K562 (cell line): ENCODE results near the gene IRX2. TPM values are rescaled to one million over a fixed set of nuclear protein-coding genes. Genes with fewer than 3 reads are reported as not detected.

Experiments
- ATAC-seq: fragments of 200-7000 bp; cut with Tn5 transposase; 3 replicates; pipeline ENCODE4 v1.9.1; 2020; ENCODE audit warnings: moderate library complexity
- BruUV-seq: library from RNA; stranded (reverse); fragments of 400-500 nt; replicated peaks from 2 replicates; lab custom pipeline; 2021; lab: Mats Ljungman, UMichigan
- CTCF ChIA-PET: fragments of 300-600 bp; formaldehyde crosslinking; extraction: SDS; loops from one replicate; lab custom pipeline; 2021; ENCODE audit warnings: low intra/inter-chr PET ratio; lab: Yijun Ruan, JAX
- POLR2A ChIA-PET: fragments of 300-600, 350-650 bp; sonication (Branson Sonifier 250); formaldehyde crosslinking; extraction: SDS; loops from one replicate; lab custom pipeline; 2021; ENCODE audit warnings: antibody characterized with exemption, inconsistent platforms; lab: Yijun Ruan, JAX
- DNase-seq, 4 experiments: peaks; one replicate each; pipeline versions ENCODE4 v3.0.0 to v3.0.0-alpha.2; 2011 to 2018; ENCODE audit warnings: low spot score in 3 of 4, mixed read lengths in 3 of 4; ENCODE audit errors: extremely low read depth in 1 of 4
- FAIRE-seq: peaks from 2 replicates; lab custom pipeline; 2011; peaks lifted over from hg19 to GRCh38; lab: Jason Lieb, UNC
- H2AFZ ChIP-seq: 2 replicates; pipeline ENCODE4 v1.6.0; 2011; ENCODE audit warnings: low read depth, low read length, control low read depth, inconsistent platforms
- H3K27ac ChIP-seq: fragments of 200-600 bp; 3 replicates; pipeline ENCODE4 v1.8.0; 2011; ENCODE audit warnings: low read depth, mild to moderate bottlenecking, control low read depth, inconsistent platforms, low read length, moderate library complexity, mixed read lengths; ENCODE audit errors: extremely low read depth
- H3K27me3 ChIP-seq, 2 experiments: fragments of 300-600 bp in 1 of 2; 2 replicates in 1 of 2; 3 replicates in 1 of 2; pipeline versions ENCODE4 v1.6.0 to v1.8.0; 2011; ENCODE audit warnings: inconsistent platforms in 2 of 2, low read length in 2 of 2, mild to moderate bottlenecking in 1 of 2, mixed read lengths in 1 of 2, moderate library complexity in 1 of 2; ENCODE audit not compliant: control insufficient read depth in 2 of 2, insufficient read depth in 2 of 2
- H3K36me3 ChIP-seq: fragments of 300-600 bp; 3 replicates; pipeline ENCODE4 v1.8.0; 2011; ENCODE audit warnings: mild to moderate bottlenecking, low read length, inconsistent platforms; ENCODE audit not compliant: control insufficient read depth, insufficient read depth
- H3K4me1 ChIP-seq, 2 experiments: fragments of 200-600 bp in 1 of 2; replicated peaks in 1 of 2; 2 replicates in 1 of 2; 3 replicates in 1 of 2; pipeline versions ENCODE4 v1.5.1 to v1.8.0; 2011; ENCODE audit warnings: inconsistent platforms in 2 of 2, low read length in 2 of 2, mild to moderate bottlenecking in 1 of 2, mixed read lengths in 1 of 2, moderate library complexity in 1 of 2; ENCODE audit not compliant: control insufficient read depth in 2 of 2, insufficient read depth in 2 of 2
- H3K4me2 ChIP-seq: 2 replicates; pipeline ENCODE4 v1.6.1; 2011; ENCODE audit warnings: low read length, control low read depth, inconsistent platforms, mixed read lengths; ENCODE audit not compliant: insufficient read depth
- H3K4me3 ChIP-seq: fragments of 200-600 bp; sonication (generic), shearing (Covaris generic); 2 replicates; pipeline ENCODE4 v1.5.1; 2016; ENCODE audit warnings: control low read depth, inconsistent platforms
- H3K79me2 ChIP-seq: fragments of 200-600 bp; 3 replicates; pipeline ENCODE4 v1.8.0; 2011; ENCODE audit warnings: low read length, inconsistent platforms; ENCODE audit not compliant: control insufficient read depth, insufficient read depth
- H3K9ac ChIP-seq, 2 experiments: 2 replicates each; pipeline versions ENCODE4 v1.6.0 to v1.6.1; 2011; ENCODE audit warnings: low read depth in 2 of 2, low read length in 2 of 2, control low read depth in 1 of 2, inconsistent platforms in 1 of 2, mild to moderate bottlenecking in 1 of 2, mixed read lengths in 1 of 2; ENCODE audit not compliant: insufficient read depth in 1 of 2
- H3K9me1 ChIP-seq: one replicate; pipeline ENCODE4 v1.6.0; 2011; ENCODE audit warnings: inconsistent platforms, mild to moderate bottlenecking, low read length, moderate library complexity; ENCODE audit not compliant: control insufficient read depth, insufficient read depth
- H3K9me3 ChIP-seq: replicated peaks from 2 replicates; pipeline ENCODE4 v1.5.1; 2011; ENCODE audit warnings: low read depth, low read length, inconsistent platforms; ENCODE audit not compliant: control insufficient read depth, insufficient read depth
- H4K20me1 ChIP-seq: replicated peaks from 2 replicates; pipeline ENCODE4 v1.6.1; 2011; ENCODE audit warnings: low read length, inconsistent platforms, mixed read lengths; ENCODE audit not compliant: control insufficient read depth, insufficient read depth
- BDP1 ChIP-seq: IDR thresholded peaks from 3 replicates; pipeline ENCODE4 v1.6.1; 2011; ENCODE audit not compliant: insufficient read length, insufficient read depth
- CBX1 ChIP-seq: sonication (generic); IDR thresholded peaks from 2 replicates; pipeline ENCODE4 v1.6.1; 2016; ENCODE audit warnings: antibody characterized with exemption, low read depth, mild to moderate bottlenecking
- HDAC3 ChIP-seq: fragments of 450-650 bp; IDR thresholded peaks from 2 replicates; pipeline ENCODE4 v1.6.1; 2018; ENCODE audit warnings: borderline replicate concordance, mild to moderate bottlenecking, moderate library complexity; ENCODE audit not compliant: partially characterized antibody
- LARP7 ChIP-seq: fragments of 450-650 bp; IDR thresholded peaks from 2 replicates; pipeline ENCODE4 v1.6.1; 2016
- MCM5 ChIP-seq: fragments of 450-650 bp; IDR thresholded peaks from 2 replicates; pipeline ENCODE4 v1.6.1; 2016; ENCODE audit warnings: low read depth
- NFE2 ChIP-seq: IDR thresholded peaks from 2 replicates; pipeline ENCODE4 v1.6.1; 2014; ENCODE audit warnings: antibody characterized with exemption, low read depth
- POU5F1 ChIP-seq: fragments of 150-350 bp; IDR thresholded peaks from 2 replicates; pipeline ENCODE4 v1.6.1; 2014; ENCODE audit warnings: borderline replicate concordance, low read length, low read depth, mild to moderate bottlenecking; ENCODE audit not compliant: partially characterized antibody
- SMARCB1 ChIP-seq: IDR thresholded peaks from 2 replicates; pipeline ENCODE4 v1.6.1; 2011; ENCODE audit warnings: improper control_type of control experiment, low read depth; ENCODE audit not compliant: insufficient read length
- SOX6 ChIP-seq: fragments of 450-650 bp; IDR thresholded peaks from 2 replicates; pipeline ENCODE4 v1.6.1; 2014; ENCODE audit warnings: mild to moderate bottlenecking
- TGIF2 ChIP-seq: sonication (generic); formaldehyde crosslinking; IDR thresholded peaks from 2 replicates; pipeline ENCODE4 v1.8.1; 2022; ENCODE audit warnings: mild to moderate bottlenecking, missing genetic modification reagents, moderate library complexity
- WGBS: fragments of 100-300 bp; shearing (Covaris generic); methylation state at CpG from one replicate; pipeline ENCODE4 v1.1.6; 2016; ENCODE audit warnings: low coverage, mixed read lengths; ENCODE audit not compliant: insufficient coverage; ENCODE audit errors: missing lambda C conversion rate; 5-methylcytosine and 5-hydroxymethylcytosine counted together
- in situ Hi-C: fragments of 300-500 bp; cut with MboI; formaldehyde crosslinking; loops from 4 replicates; pipeline ENCODE4 v1.15.0; 2018; ENCODE audit warnings: inconsistent platforms, mixed read lengths
- intact Hi-C: fragments of 100-400 bp; cut with micrococcal nuclease; formaldehyde crosslinking; loops from 2 replicates; pipeline ENCODE4 v1.14.2; 2022
- polyA plus RNA-seq, 8 experiments: library from polyadenylated mRNA; depleted of rRNA in 4 of 8; stranded (reverse) in 5 of 8; unstranded in 3 of 8; fragments of >200 nt; fragmentation: Nextera tagmentation in 2 of 8; fragmentation: Illumina TruSeq in 1 of 8; extraction: Ambion mirVana in 2 of 8; extraction: Trizol in 1 of 8; gene quantifications; 2 replicates each; pipeline versions ENCODE4 v1.2.1 to v1.2.3, GENCODE V29; 2011 to 2014; ENCODE audit warnings: inconsistent platforms in 1 of 8, missing spikeins in 1 of 8
- total RNA-seq, 7 experiments: library from RNA; depleted of rRNA in 6 of 7; stranded (reverse); fragments of >200 nt in 6 of 7; fragmentation: Illumina TruSeq in 2 of 7; extraction: Trizol in 2 of 7; gene quantifications; 2 replicates each; pipeline versions ENCODE4 v1.2.1 to v1.2.3, GENCODE V29; 2011 to 2021; ENCODE audit warnings: low replicate concordance in 1 of 7
- TF ChIP-seq, protein P1 (sequence below): IDR thresholded peaks from 3 replicates; pipeline ENCODE4 v1.6.1; 2011; ENCODE audit warnings: borderline replicate concordance, mild to moderate bottlenecking; ENCODE audit not compliant: insufficient read length, insufficient read depth
- TF ChIP-seq, protein P2 (sequence below): fragments of 250-450 bp; sonication (Bioruptor Pico); IDR thresholded peaks from 2 replicates; pipeline ENCODE4 v1.4.0; 2020; ENCODE audit warnings: mild to moderate bottlenecking, moderate library complexity

IRX2 gene
- total and polyA plus RNA-seq, 9 of the 15 experiments (the other 6 are each of a cell fraction or from before 2014, with no cell fraction given), result 0.13 TPM; not detected in 8

DNA sequence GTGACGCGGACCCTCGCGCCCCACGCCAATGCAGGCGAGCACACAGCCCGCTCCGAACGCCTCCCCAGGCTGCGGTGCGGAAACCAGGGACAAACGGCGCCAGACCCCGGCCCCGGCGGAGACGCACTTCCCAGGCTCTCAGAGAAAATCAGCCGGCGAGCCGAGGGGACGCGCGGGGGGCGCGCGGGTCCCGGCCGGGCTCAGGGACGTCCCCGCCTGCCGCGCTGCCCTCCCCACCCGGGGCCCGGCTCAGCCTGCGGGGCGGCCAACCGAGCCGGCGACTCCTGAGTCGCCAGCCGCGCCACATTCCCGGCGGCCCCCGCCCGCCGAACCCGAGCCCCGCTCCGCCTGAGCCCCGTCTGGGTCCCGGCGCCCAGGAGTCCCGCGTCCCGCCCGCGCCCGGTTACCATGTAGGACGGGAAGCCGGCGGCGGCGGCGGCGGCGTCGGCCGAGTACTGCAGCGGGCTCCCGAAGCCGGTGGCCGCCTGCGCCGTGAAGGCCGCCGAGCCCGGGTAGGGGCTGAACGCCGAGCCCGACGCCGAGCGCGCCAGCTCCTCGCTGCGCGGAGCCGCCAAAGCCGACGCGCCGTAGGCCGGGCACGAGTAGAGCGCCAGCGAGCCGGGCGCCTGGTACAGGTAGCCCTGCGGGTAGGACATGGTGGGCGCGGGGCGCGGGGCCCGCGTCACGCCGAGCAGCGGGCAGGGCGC lies 566 bp downstream of the IRX2 start:
- ChIA-PET POLR2A (no interaction called here), CTCF (no interaction called here)
- H4K20me1 ChIP-seq, result no peaks in the 10 kb centered on the region
- WGBS, result 65% methylated on average over 43 of the region's 110 CpGs
- H3K36me3 ChIP-seq, result no peaks in the 10 kb centered on the region
- H2AFZ ChIP-seq, result no peak overlapping the region
- H3K4me3 ChIP-seq, result no peak overlapping the region
- intact Hi-C loops (no loop called here), in situ Hi-C loops (no loop called here)
- DNase-seq (no peak), FAIRE-seq (no peak), ATAC-seq (no peak)
- TF ChIP-seq, protein P1, sequence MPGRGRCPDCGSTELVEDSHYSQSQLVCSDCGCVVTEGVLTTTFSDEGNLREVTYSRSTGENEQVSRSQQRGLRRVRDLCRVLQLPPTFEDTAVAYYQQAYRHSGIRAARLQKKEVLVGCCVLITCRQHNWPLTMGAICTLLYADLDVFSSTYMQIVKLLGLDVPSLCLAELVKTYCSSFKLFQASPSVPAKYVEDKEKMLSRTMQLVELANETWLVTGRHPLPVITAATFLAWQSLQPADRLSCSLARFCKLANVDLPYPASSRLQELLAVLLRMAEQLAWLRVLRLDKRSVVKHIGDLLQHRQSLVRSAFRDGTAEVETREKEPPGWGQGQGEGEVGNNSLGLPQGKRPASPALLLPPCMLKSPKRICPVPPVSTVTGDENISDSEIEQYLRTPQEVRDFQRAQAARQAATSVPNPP, result no peak
- TF ChIP-seq POU5F1 (no peak), SMARCB1 (no peak), MCM5 (no peak), TGIF2 (CRISPR knock-in tag) (no peak), HDAC3 (no peak), SOX6 (no peak), CBX1 (no peak), LARP7 (no peak), NFE2 (no peak), BDP1 (no peak)
- TF ChIP-seq, protein P2, sequence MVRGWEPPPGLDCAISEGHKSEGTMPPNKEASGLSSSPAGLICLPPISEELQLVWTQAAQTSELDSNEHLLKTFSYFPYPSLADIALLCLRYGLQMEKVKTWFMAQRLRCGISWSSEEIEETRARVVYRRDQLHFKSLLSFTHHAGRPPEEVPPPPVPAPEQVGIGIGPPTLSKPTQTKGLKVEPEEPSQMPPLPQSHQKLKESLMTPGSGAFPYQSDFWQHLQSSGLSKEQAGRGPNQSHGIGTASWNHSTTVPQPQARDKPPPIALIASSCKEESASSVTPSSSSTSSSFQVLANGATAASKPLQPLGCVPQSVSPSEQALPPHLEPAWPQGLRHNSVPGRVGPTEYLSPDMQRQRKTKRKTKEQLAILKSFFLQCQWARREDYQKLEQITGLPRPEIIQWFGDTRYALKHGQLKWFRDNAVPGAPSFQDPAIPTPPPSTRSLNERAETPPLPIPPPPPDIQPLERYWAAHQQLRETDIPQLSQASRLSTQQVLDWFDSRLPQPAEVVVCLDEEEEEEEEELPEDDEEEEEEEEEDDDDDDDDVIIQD, result no peak
- no peak overlapping the region for H3K9ac ChIP-seq
- H3K9me3 ChIP-seq, result no peaks in the 10 kb centered on the region
- no peaks in the 10 kb centered on the region for H3K9me1 ChIP-seq
- H3K4me2 ChIP-seq, result no peak overlapping the region
- H3K27me3 ChIP-seq, result peaks cover 8 to 23% of the 10 kb centered on the region in 2 experiments; a peak in 2 of 5 replicates
- H3K27ac ChIP-seq, result no peak overlapping the region
- H3K79me2 ChIP-seq, result no peaks in the 10 kb centered on the region
- BruUV-seq, result no TSS peak
- peaks cover 0 to 6% of the 10 kb centered on the region in 2 experiments; a peak in 1 of 5 replicates for H3K4me1 ChIP-seq
